Measurements from ENCODE around the gene POU2F3. TPM values are rescaled to one million over a fixed set of nuclear protein-coding genes. Genes with fewer than 3 reads are reported as not detected.

POU2F3 gene
- total and polyA plus RNA-seq, 2 of the 4 experiments (the other 2 are of a cell fraction), result under 0.01 to 0.09 TPM

- TF ChIP-seq CHD1 (IDR thresholded peaks at IDR 0.05; ENCODE audit: low read depth, low read length) (no peak), POLR2A (IDR thresholded peaks at IDR 0.05; ENCODE audit: low read depth, low read length) (no peak), SMC3 (IDR thresholded peaks at IDR 0.05; ENCODE audit: low read depth, low read length) (no peak), MAZ (IDR thresholded peaks at IDR 0.05; ENCODE audit: borderline replicate concordance, low read depth, low read length) (no peak), BHLHE40 (IDR thresholded peaks at IDR 0.05; ENCODE audit: low read depth, low read length) (no peak), RCOR1 (IDR thresholded peaks at IDR 0.05; ENCODE audit: insufficient replicate concordance, low read length) (peak; percentile 81), ELK1 (IDR thresholded peaks at IDR 0.05; ENCODE audit: borderline replicate concordance, low read depth, low read length) (no peak)
- POLR2A ChIA-PET (ENCODE audit: unreplicated experiment), result no interaction called here
- Histone ChIP-seq H2AFZ (replicated peaks; ENCODE audit: low read length, poor library complexity) (no peak overlapping the region), H3K4ac (ENCODE audit: low read depth, low read length) (peak overlapping the region; percentile 1; the same call in 1 of the 2 replicates), H3K23ac (ENCODE audit: low read depth, low read length) (peak overlapping the region; percentile 14; the same call in 1 of the 2 replicates), H3K56ac (ENCODE audit: extremely low read depth, insufficient read depth, low read length) (no peak overlapping the region), H2BK120ac (ENCODE audit: low read depth, low read length) (no peak overlapping the region), H4K91ac (ENCODE audit: insufficient read depth, low read depth, low read length) (no peak overlapping the region), H2BK20ac (ENCODE audit: low read depth, low read length) (peak overlapping the region; percentile 13; the same call in 1 of the 2 replicates), H3K18ac (ENCODE audit: low read depth, low read length) (peak overlapping the region; percentile 78), H3K9me1 (ENCODE audit: insufficient read depth, low read length) (peaks cover 28% of the 10 kb centered on the region), H3K27ac (ENCODE audit: insufficient read depth, low read length) (peak overlapping the region; percentile 41; the same call in 1 of the 2 replicates), H3K4me1 (ENCODE audit: control insufficient read depth, insufficient read depth, low read length) (peaks cover 16% of the 10 kb centered on the region), H2BK15ac (ENCODE audit: low read depth, low read length) (no peak overlapping the region; the same call in 2 of the 3 replicates), H4K8ac (ENCODE audit: low read depth in 2 of 2, low read length in 2 of 2) (no peak overlapping the region), H2AK5ac (ENCODE audit: low read depth, low read length) (peak overlapping the region; percentile 57), H4K5ac (ENCODE audit: low read depth, low read length) (peak overlapping the region; percentile 70), H3K9ac (ENCODE audit: low read depth, low read length) (no peak overlapping the region), H2AK9ac (replicated peaks; ENCODE audit: low read depth, low read length, poor library complexity) (no peak overlapping the region), H2BK5ac (ENCODE audit: low read depth, low read length, poor library complexity, severe bottlenecking) (no peak overlapping the region), H3K9me3 (ENCODE audit: control insufficient read depth, insufficient read depth, low read length) (no peaks in the 10 kb centered on the region), H3K27me3 (ENCODE audit: control insufficient read depth, insufficient read depth, low read length) (no peaks in the 10 kb centered on the region), H3K4me3 (ENCODE audit: insufficient read depth, low read depth, low read length) (no peak overlapping the region), H3K14ac (replicated peaks; ENCODE audit: low read depth, low read length) (peak overlapping the region; percentile 4; the same call in 1 of the 2 replicates), H3K4me2 (ENCODE audit: low read depth, low read length) (no peak overlapping the region; the same call in 1 of the 2 replicates), H4K20me1 (ENCODE audit: insufficient read depth, low read length) (peaks cover 89% of the 10 kb centered on the region), H3K79me1 (ENCODE audit: low read depth in 1 of 2, low read length in 2 of 2) (peaks cover 9 to 63% of the 10 kb centered on the region in 2 experiments), H3K36me3 (ENCODE audit: control insufficient read depth, insufficient read depth, low read length) (peaks cover 3% of the 10 kb centered on the region; the same call in 1 of the 2 replicates)
- in situ Hi-C loops (cut with MboI; ENCODE audit: low sequenced_read_pairs), result no loop called here
- dilution Hi-C loops (cut with HindIII; ENCODE audit: low sequenced_read_pairs, unreplicated experiment), result no loop called here
- intact Hi-C loops (cut with micrococcal nuclease), result no loop called here
- CTCF ChIA-PET, result no interaction called here
- peak; percentile 77 for DNase-seq
- ATAC-seq (ENCODE audit: low read depth), result peak; percentile 40; the same call in 1 of the 2 replicates
- no CpG with 5 or more reads among the region's 1 CpG for WGBS, 2 experiments (ENCODE audit: extremely low coverage in 2 of 2, insufficient read length in 1 of 2)
- BruUV-seq (replicated peaks), result no TSS peak
Observed at GRCh38 chr11:120354068-120354467, 114.1 kb downstream of the POU2F3 start.
